GM08714 (cell line): ENCODE results near the gene SLC10A7.

ENCODE experiments used
- H3K4me3 ChIP-seq: fragments of 200-500 bp; sonication (Bioruptor generic); 2 replicates; pipeline ENCODE4 v1.5.1; 2014; ENCODE audit warnings: mild to moderate bottlenecking, low read length, inconsistent platforms
- ZNF274 ChIP-seq: IDR thresholded peaks from 2 replicates; pipeline ENCODE4 v1.6.1; 2012; ENCODE audit warnings: mild to moderate bottlenecking, low read depth, low read length

SLC10A7 gene

GRCh38 chr4:146521541-146522097 lies at the start of gene SLC10A7:
Gene SLC10A7, minus strand, starts transcription at chr4:146521940. Its CDS starts 223 bp downstream, at chr4:146521717.
- TF ChIP-seq ZNF274 = no peak
- peak within 1 kb of the TSS; percentile 84 for H3K4me3 ChIP-seq

- no peak overlapping the region for H3K4me3 ChIP-seq
- TF ChIP-seq ZNF274 = no peak
Observed at GRCh38 chr4:146567396-146567795, 45.7 kb upstream of the SLC10A7 start.

GRCh38 chr4:146564492-146564891 lies 42.8 kb upstream of the SLC10A7 start:
- TF ChIP-seq ZNF274 = no peak
- H3K4me3 ChIP-seq = no peak overlapping the region

DNA sequence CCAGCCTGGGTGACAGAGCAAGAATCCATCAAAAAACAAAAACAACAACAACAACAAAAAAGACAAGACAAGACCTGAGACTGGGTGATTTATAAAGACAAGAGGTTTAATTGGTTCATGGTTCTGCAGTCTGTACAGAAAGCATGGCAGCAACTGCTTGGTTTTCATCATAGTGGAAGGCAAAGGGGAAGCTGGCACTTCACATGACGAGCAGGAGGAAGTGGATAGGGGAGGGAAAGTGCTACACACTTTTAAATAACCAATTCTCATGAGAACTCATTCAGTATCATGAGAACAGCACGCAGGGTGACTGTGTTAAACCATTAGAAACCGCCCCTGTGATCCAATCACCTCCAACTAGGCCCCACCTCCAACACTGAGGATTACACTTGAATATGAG lies 28.4 kb upstream of the SLC10A7 start:
- TF ChIP-seq ZNF274 = no peak
- no peak overlapping the region for H3K4me3 ChIP-seq

- TF ChIP-seq ZNF274 = no peak
Observed at GRCh38 chr4:146548443-146548842, 26.7 kb upstream of the SLC10A7 start.

GRCh38 chr4:146545102-146545501 lies 23.4 kb upstream of the SLC10A7 start:
- H3K4me3 ChIP-seq = no peak overlapping the region
- no peak for TF ChIP-seq ZNF274

More at GRCh38 chr4:146548443-146548842, 26.7 kb upstream of the SLC10A7 start:
- no peak overlapping the region for H3K4me3 ChIP-seq

DNA sequence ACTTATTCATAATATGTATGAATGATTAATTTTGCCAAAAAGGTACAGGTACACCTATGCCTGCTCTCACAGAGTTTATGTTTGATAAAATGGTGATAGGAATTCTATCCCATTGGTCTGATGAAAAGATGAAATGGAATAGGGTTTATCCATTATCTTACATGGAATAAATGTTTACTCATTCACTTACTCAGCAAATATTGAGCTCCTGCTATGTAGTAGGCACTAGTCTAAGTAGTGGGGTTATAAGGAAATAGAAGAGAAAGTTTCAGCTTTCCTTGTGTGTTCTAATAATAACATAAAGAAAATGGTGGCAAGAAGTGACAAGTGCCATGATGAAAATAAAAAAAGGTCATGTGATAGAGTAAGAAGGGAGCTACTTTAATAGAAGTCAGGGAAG lies 12.4 kb upstream of the SLC10A7 start:
- H3K4me3 ChIP-seq = no peak overlapping the region
- no peak for TF ChIP-seq ZNF274

DNA sequence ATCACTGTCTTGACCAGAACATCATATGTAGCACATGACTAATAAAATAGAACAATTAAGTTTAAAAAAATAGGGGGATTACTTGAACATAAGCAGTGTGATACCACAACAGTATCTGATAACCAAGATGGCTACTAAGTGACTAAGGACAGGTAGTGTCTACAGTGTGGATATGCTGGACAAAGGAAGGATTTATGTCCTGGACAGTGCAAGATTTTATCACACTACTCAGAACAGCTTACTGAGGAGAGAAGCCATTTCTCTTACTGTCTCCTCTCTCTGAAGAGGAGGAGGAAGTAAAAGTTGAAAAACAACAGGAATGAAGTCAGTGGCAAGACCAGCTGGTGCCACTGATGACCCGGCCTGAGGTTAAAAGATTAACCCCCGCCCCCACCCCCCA lies 4.0 kb upstream of the SLC10A7 start:
- TF ChIP-seq ZNF274 = no peak
- H3K4me3 ChIP-seq = no peak overlapping the region

DNA sequence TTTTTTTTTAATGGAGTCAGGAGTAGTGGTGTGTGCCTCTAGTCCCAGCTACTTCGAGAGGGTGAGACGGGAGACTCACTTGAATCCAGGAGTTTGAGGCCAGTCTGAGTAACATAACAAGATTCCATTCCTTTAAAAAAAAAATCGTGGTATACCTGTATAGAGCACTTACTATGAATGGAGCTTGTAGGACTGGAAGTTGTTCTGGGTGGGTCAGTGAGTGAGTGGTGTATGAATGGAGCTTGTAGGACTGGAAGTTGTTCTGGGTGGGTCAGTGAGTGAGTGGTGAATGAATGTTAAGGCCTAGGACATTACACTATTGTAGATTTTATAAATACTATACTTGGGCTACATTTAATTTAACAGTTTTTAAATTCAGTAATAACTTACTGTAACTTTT lies 2.9 kb upstream of the SLC10A7 start:
- no peak for TF ChIP-seq ZNF274
- H3K4me3 ChIP-seq = no peak overlapping the region

- no peak for TF ChIP-seq ZNF274
- peak overlapping the region; percentile 84 for H3K4me3 ChIP-seq
Observed at GRCh38 chr4:146522869-146523205, 1.1 kb upstream of the SLC10A7 start.

GRCh38 chr4:146522098-146522868 lies 543 bp upstream of the SLC10A7 start:
- no peak for TF ChIP-seq ZNF274
- H3K4me3 ChIP-seq = peak overlapping the region; percentile 84

DNA sequence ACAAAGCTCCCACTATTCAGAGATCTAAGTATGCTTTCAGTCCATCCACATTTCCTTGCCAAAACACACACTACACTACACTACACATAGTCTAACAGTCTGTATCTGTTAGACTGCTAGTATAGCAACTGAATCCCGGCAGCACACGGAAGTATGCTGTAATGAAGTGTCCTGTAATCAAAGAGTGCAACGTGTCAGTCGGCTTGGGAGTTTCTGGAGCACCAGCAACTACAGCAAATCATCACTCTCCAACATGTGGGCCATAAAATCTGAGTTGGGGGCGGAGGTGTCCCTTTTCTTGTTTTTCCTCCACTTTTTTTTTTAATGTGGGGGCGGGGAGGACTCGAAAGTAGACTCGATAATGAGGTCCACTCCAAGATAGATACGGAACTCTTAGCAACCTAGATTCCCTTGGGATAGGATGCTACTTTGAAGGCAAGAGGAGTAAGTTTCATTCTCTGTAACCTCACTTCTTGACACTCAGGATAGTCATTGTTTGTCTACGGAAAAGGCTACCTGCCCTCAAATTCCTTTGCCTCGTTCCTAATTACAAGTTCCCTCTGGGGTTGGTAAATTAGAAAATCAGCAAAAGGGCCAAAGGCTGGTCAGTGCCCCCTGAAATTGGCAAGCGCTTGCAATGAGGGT lies 722 bp downstream of the SLC10A7 start:
- H3K4me3 ChIP-seq = peak overlapping the region; percentile 84
- no peak for TF ChIP-seq ZNF274

DNA sequence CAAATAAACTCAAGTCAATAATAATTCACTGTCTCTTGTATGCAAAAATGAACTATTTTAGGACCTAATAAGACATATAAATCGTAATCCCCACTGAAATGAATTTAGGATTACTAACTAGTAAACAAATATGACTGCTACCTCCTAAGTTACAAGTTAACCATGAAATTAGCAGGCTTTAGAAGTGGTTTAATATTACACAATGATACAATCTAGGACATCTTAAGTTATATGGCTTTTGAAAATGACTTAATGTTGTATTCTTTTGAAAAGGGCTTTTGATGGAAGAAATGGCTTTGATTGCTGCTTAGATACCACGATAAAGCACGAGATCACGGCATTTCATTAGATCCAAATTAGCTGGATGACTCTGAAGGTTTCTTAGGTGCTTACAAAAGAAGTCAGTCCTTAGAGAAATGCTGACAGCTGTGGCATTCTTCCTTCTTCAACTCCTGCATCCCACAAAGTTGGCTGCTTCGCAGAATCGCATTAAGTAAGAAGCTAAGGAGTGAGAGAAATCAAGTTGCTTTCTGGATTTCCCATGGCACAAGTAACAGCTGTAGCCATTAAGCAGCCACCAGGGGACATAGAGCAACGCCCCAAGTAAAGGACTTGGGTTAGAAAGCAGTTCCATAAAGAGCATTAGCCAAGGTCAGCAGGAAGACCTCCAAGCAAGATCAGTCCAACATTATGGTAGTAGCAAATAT lies 6.9 kb downstream of the SLC10A7 start:
- TF ChIP-seq ZNF274 = no peak
- H3K4me3 ChIP-seq = no peak overlapping the region

- TF ChIP-seq ZNF274 = no peak
- no peak overlapping the region for H3K4me3 ChIP-seq
Observed at GRCh38 chr4:146513548-146513947, 8.2 kb downstream of the SLC10A7 start.

DNA sequence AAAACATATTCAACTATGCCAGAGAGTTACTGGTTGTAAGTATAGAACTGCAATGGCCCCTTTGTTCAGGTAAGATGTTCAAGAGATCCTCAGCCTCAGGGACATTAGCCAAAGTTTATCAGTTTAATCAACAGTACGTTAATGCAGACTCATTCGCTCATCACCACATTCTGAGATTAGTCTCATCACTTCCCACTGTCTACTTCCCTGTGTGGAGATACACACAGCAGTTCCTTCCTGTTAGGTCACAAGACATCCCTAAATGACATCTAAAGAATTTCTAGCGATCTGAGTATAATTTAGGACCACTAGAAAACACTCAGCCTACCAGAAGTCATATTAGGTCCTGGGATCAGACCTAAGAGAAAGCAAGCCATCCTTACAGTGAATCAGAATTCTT lies 10.4 kb downstream of the SLC10A7 start:
- no peak overlapping the region for H3K4me3 ChIP-seq
- no peak for TF ChIP-seq ZNF274

GRCh38 chr4:146510942-146511341 lies 10.8 kb downstream of the SLC10A7 start:
- no peak for TF ChIP-seq ZNF274
- no peak overlapping the region for H3K4me3 ChIP-seq
